Activated CD8-positive, alpha-beta T cell treated with anti-CD3 and anti-CD28 coated beads for 36 hours (primary cell): ENCODE measurements around the gene CTNNAL1. TPM values are rescaled to one million over a fixed set of nuclear protein-coding genes. Genes with fewer than 3 reads are reported as not detected.
A peak's percentile ranks its signal among the peaks of the same experiment; 100 is the strongest.
"Not testable (repeated sequence)": the region's sequence is repeated elsewhere in the genome, so short reads cannot be mapped to it uniquely, and the experiment has no call there.

Experiments
- ATAC-seq: fragments of 200-7000 bp; cut with Tn5 transposase; one replicate; pipeline ENCODE4 v1.10.0; 2021; ENCODE audit warnings: mild to moderate bottlenecking, moderate library complexity
- CTCF ChIA-PET: fragments of 350-600 bp; sonication (Branson Sonifier 250); formaldehyde crosslinking; loops from one replicate; lab custom pipeline; 2021; ENCODE audit warnings: antibody characterized with exemption; lab: Charles Lee
- POLR2A ChIA-PET: fragments of 350-600 bp; sonication (Branson Sonifier 250); formaldehyde crosslinking; loops from one replicate; lab custom pipeline; 2021; ENCODE audit warnings: antibody characterized with exemption; lab: Charles Lee
- DNase-seq: peaks from one replicate; pipeline ENCODE4 v3.0.0-alpha.2; 2020
- H3K27ac Mint-ChIP-seq: one replicate; pipeline ENCODE4 v1.8.0; 2021; ENCODE audit warnings: mild to moderate bottlenecking, mixed read lengths
- H3K27me3 Mint-ChIP-seq: one replicate; pipeline ENCODE4 v1.8.0; 2021; ENCODE audit warnings: mixed read lengths
- H3K36me3 Mint-ChIP-seq: one replicate; pipeline ENCODE4 v1.8.0; 2021; ENCODE audit warnings: low read depth, mixed read lengths
- H3K4me1 Mint-ChIP-seq: one replicate; pipeline ENCODE4 v1.8.0; 2021; ENCODE audit warnings: low read depth, mixed read lengths
- H3K4me3 Mint-ChIP-seq: one replicate; pipeline ENCODE4 v1.8.0; 2021; ENCODE audit warnings: mild to moderate bottlenecking, moderate library complexity, mixed read lengths
- H3K9me3 Mint-ChIP-seq: one replicate; pipeline ENCODE4 v1.8.0; 2021; ENCODE audit warnings: mixed read lengths
- CTCF ChIP-seq: fragments of 200-600 bp; IDR thresholded peaks from one replicate; pipeline ENCODE4 v1.8.0; 2022; ENCODE audit warnings: antibody characterized with exemption, mild to moderate bottlenecking
- intact Hi-C: fragments of 100-400 bp; cut with micrococcal nuclease; formaldehyde crosslinking; loops from one replicate; pipeline ENCODE4 v1.10.0; 2022
- total RNA-seq, 2 experiments: library from RNA; stranded (reverse); gene quantifications; one replicate each; pipeline ENCODE4 v1.2.3, GENCODE V29; 2021

The CTNNAL1 gene
- total RNA-seq, 2 experiments from 2014 or later, result 24.1 to 26.0 TPM

- DNase-seq, result peak; percentile 94
- ChIA-PET CTCF (interaction anchor here (0.9 kb wide), 1 partner anchor 48 kb away, joined by 3 read pairs; no protein-coding TSS in a partner anchor), POLR2A (interaction anchor here (1.6 kb wide), 1 partner anchor 9 kb away, joined by 5 read pairs; no protein-coding TSS in a partner anchor)
- Mint-ChIP-seq H3K27me3 (no peaks in the 10 kb centered on the region), H3K4me3 (peak within 1 kb of the TSS; percentile 87), H3K36me3 (peaks cover 6% of the 10 kb centered on the region), H3K27ac (peak within 1 kb of the TSS; percentile 96), H3K9me3 (no peaks in the 10 kb centered on the region), H3K4me1 (peaks cover 24% of the 10 kb centered on the region)
- intact Hi-C loops, result no loop called here
- no peak for TF ChIP-seq CTCF
- ATAC-seq, result peak; percentile 88
Measured at GRCh38 chr9:108933718-108934322, 79.5 kb downstream of the CTNNAL1 start, which contains the start of gene ELP1. ELP1 (minus strand) TSS chr9:108934124; CDS start chr9:108931146, 2,978 bp downstream.

GRCh38 chr9:108933231-108933717 lies 80.0 kb downstream of the CTNNAL1 start:
- CTCF ChIA-PET, result no interaction called here
- no peak for DNase-seq
- POLR2A ChIA-PET, result interaction anchor here (1.6 kb wide), 1 partner anchor 9 kb away, joined by 5 read pairs; no protein-coding TSS in a partner anchor

GRCh38 chr9:108928386-108928785 lies 84.9 kb downstream of the CTNNAL1 start:
- ChIA-PET CTCF (interaction anchor here (1.1 kb wide), 1 partner anchor 166 kb away, joined by 3 read pairs; no protein-coding TSS in a partner anchor), POLR2A (no interaction called here)
- TF ChIP-seq CTCF, result no peak
- Mint-ChIP-seq H3K27me3 (no peaks in the 10 kb centered on the region), H3K4me1 (peaks cover 16% of the 10 kb centered on the region), H3K9me3 (no peaks in the 10 kb centered on the region), H3K4me3 (no peak overlapping the region), H3K36me3 (peaks cover 48% of the 10 kb centered on the region), H3K27ac (no peak overlapping the region)
- no peak for DNase-seq
- no peak for ATAC-seq
- intact Hi-C loops, result no loop called here

More at GRCh38 chr9:108933231-108933717, 80.0 kb downstream of the CTNNAL1 start:
- H3K4me3 Mint-ChIP-seq, result peak overlapping the region; percentile 87
- peaks cover 10% of the 10 kb centered on the region for H3K36me3 Mint-ChIP-seq
- no peaks in the 10 kb centered on the region for H3K9me3 Mint-ChIP-seq
- no peak for ATAC-seq
- intact Hi-C loops, result no loop called here
- H3K27me3 Mint-ChIP-seq, result no peaks in the 10 kb centered on the region
- TF ChIP-seq CTCF, result no peak
- peak overlapping the region; percentile 96 for H3K27ac Mint-ChIP-seq
- peaks cover 24% of the 10 kb centered on the region for H3K4me1 Mint-ChIP-seq

- no peaks in the 10 kb centered on the region for H3K9me3 Mint-ChIP-seq
- CTCF ChIA-PET, result no interaction called here
- H3K4me3 Mint-ChIP-seq, result no peak overlapping the region
- no peaks in the 10 kb centered on the region for H3K4me1 Mint-ChIP-seq
- POLR2A ChIA-PET, result interaction anchor here (0.6 kb wide), 1 partner anchor 12 kb away, joined by 3 read pairs; no protein-coding TSS in a partner anchor
- H3K27me3 Mint-ChIP-seq, result no peaks in the 10 kb centered on the region
- no peak for TF ChIP-seq CTCF
- intact Hi-C loops, result no loop called here
- ATAC-seq (no peak), DNase-seq (no peak)
- peaks cover 59% of the 10 kb centered on the region for H3K36me3 Mint-ChIP-seq
- no peak overlapping the region for H3K27ac Mint-ChIP-seq
Measured at GRCh38 chr9:108924466-108924865, 88.8 kb downstream of the CTNNAL1 start.

- ChIA-PET CTCF (no interaction called here), POLR2A (no interaction called here)
- ATAC-seq, result no peak
- Mint-ChIP-seq H3K36me3 (peaks cover 45% of the 10 kb centered on the region), H3K27ac (no peak overlapping the region), H3K9me3 (no peaks in the 10 kb centered on the region), H3K4me1 (no peaks in the 10 kb centered on the region), H3K27me3 (no peaks in the 10 kb centered on the region), H3K4me3 (no peak overlapping the region)
- intact Hi-C loops, result no loop called here
- TF ChIP-seq CTCF, result no peak
- no peak for DNase-seq
Measured at GRCh38 chr9:108921200-108921599, 92.1 kb downstream of the CTNNAL1 start.

GRCh38 chr9:108920401-108920800 lies 92.9 kb downstream of the CTNNAL1 start:
- POLR2A ChIA-PET, ATAC-seq, H3K9me3 Mint-ChIP-seq, CTCF ChIA-PET, DNase-seq, H3K4me3 Mint-ChIP-seq, H3K27ac Mint-ChIP-seq, H3K4me1 Mint-ChIP-seq, intact Hi-C loops, H3K27me3 Mint-ChIP-seq: not testable (repeated sequence)
- peaks cover 41% of the 10 kb centered on the region for H3K36me3 Mint-ChIP-seq
